ENCODE results near the gene PRDX6. TPM values are rescaled to one million over a fixed set of nuclear protein-coding genes. Genes with fewer than 3 reads are reported as not detected.

The PRDX6 gene
- total and polyA plus RNA-seq, 2 of the 4 experiments (the other 2 are of a cell fraction) = 373 to 426 TPM

- peak overlapping the region; percentile 59 for H2AK9ac ChIP-seq (replicated peaks; ENCODE audit: low read depth, low read length, poor library complexity)
- H3K27ac ChIP-seq (ENCODE audit: insufficient read depth, low read length) = peak overlapping the region; percentile 79
- intact Hi-C loops (cut with micrococcal nuclease) (loop anchor here (2.0 to 5.0 kb wide), 3 partner anchors 349 to 729 kb away; partner anchors contain the start of genes CENPL and DARS2), in situ Hi-C loops (cut with MboI; ENCODE audit: low sequenced_read_pairs) (no loop called here), dilution Hi-C loops (cut with HindIII; ENCODE audit: low sequenced_read_pairs, unreplicated experiment) (no loop called here)
- H4K8ac ChIP-seq (ENCODE audit: low read depth in 2 of 2, low read length in 2 of 2) = peak overlapping the region; percentile 38 to 70; a peak in 2 of 4 replicates
- peaks cover 23% of the 10 kb centered on the region; the same call in 1 of the 2 replicates for H4K20me1 ChIP-seq (ENCODE audit: insufficient read depth, low read length)
- H3K18ac ChIP-seq (ENCODE audit: low read depth, low read length) = peak overlapping the region; percentile 12
- peak overlapping the region; percentile 26; the same call in 1 of the 2 replicates for H2BK120ac ChIP-seq (ENCODE audit: low read depth, low read length)
- no peak for TF ChIP-seq USF2 (IDR thresholded peaks at IDR 0.05; ENCODE audit: low read depth, low read length)
- no peak for TF ChIP-seq POLR2A (IDR thresholded peaks at IDR 0.05; ENCODE audit: low read depth, low read length)
- TF ChIP-seq RCOR1 (IDR thresholded peaks at IDR 0.05; ENCODE audit: insufficient replicate concordance, low read length) = no peak
- no peak for TF ChIP-seq BHLHE40 (IDR thresholded peaks at IDR 0.05; ENCODE audit: low read depth, low read length)
- TF ChIP-seq CEBPB (IDR thresholded peaks at IDR 0.05; ENCODE audit: low read depth, low read length) = no peak
- TF ChIP-seq MAZ (IDR thresholded peaks at IDR 0.05; ENCODE audit: borderline replicate concordance, low read depth, low read length) = no peak
- no peak for TF ChIP-seq MXI1 (IDR thresholded peaks at IDR 0.05; ENCODE audit: borderline replicate concordance, low read depth, low read length)
- TF ChIP-seq ELK1 (IDR thresholded peaks at IDR 0.05; ENCODE audit: borderline replicate concordance, low read depth, low read length) = no peak
- TF ChIP-seq RAD21 (IDR thresholded peaks at IDR 0.05; ENCODE audit: low read length) = no peak
- no peak for TF ChIP-seq CTCF (conservative IDR thresholded peaks at IDR 0.05; ENCODE audit: low read depth, low read length)
- TF ChIP-seq FOS (IDR thresholded peaks at IDR 0.05; ENCODE audit: low read depth, low read length) = no peak
- TF ChIP-seq NFE2L2 (IDR thresholded peaks at IDR 0.05; ENCODE audit: low read depth, low read length) = no peak
- no peak for TF ChIP-seq RFX5 (IDR thresholded peaks at IDR 0.05; ENCODE audit: low read depth, low read length)
- TF ChIP-seq MAFK (IDR thresholded peaks at IDR 0.05; ENCODE audit: low read depth, low read length) = no peak
- H3K79me1 ChIP-seq (ENCODE audit: low read depth in 1 of 2, low read length in 2 of 2) = peaks cover 16 to 73% of the 10 kb centered on the region in 2 experiments
- H3K56ac ChIP-seq (ENCODE audit: extremely low read depth, insufficient read depth, low read length) = peak overlapping the region; percentile 54; the same call in 1 of the 2 replicates
- DNase-seq = no peak
- H3K4me1 ChIP-seq (ENCODE audit: control insufficient read depth, insufficient read depth, low read length) = peaks cover 16% of the 10 kb centered on the region
- peak overlapping the region; percentile 98 for H2AFZ ChIP-seq (replicated peaks; ENCODE audit: low read length, poor library complexity)
- H3K4ac ChIP-seq (ENCODE audit: low read depth, low read length) = peak overlapping the region; percentile 89
- peak overlapping the region; percentile 17; the same call in 1 of the 2 replicates for H4K5ac ChIP-seq (ENCODE audit: low read depth, low read length)
- peak overlapping the region; percentile 79 for H3K4me3 ChIP-seq (ENCODE audit: insufficient read depth, low read depth, low read length)
- POLR2A ChIA-PET (ENCODE audit: unreplicated experiment) = interaction anchor here (0.6 to 1.0 kb wide), 2 partner anchors 22 to 239 kb away, joined by 3 read pairs; partner anchors contain the start of gene KLHL20
- H2AK5ac ChIP-seq (ENCODE audit: low read depth, low read length) = peak overlapping the region; percentile 46; the same call in 1 of the 2 replicates
- H2BK15ac ChIP-seq (ENCODE audit: low read depth, low read length) = peak overlapping the region; percentile 34; the same call in 1 of the 3 replicates
- peaks cover 7% of the 10 kb centered on the region; the same call in 1 of the 2 replicates for H3K9me1 ChIP-seq (ENCODE audit: insufficient read depth, low read length)
- no peak for ATAC-seq (ENCODE audit: low read depth)
- CTCF ChIA-PET = interaction anchor here (1.0 kb wide), 1 partner anchor 47 kb away, joined by 4 read pairs; no protein-coding TSS in a partner anchor
- H3K23ac ChIP-seq (ENCODE audit: low read depth, low read length) = peak overlapping the region; percentile 93
- no peak overlapping the region; the same call in 1 of the 2 replicates for H4K91ac ChIP-seq (ENCODE audit: insufficient read depth, low read depth, low read length)
- H3K9ac ChIP-seq (ENCODE audit: low read depth, low read length) = peak overlapping the region; percentile 81
- H2BK20ac ChIP-seq (ENCODE audit: low read depth, low read length) = peak overlapping the region; percentile 9
- H2BK5ac ChIP-seq (ENCODE audit: low read depth, low read length, poor library complexity, severe bottlenecking) = peak overlapping the region; percentile 74
- peak overlapping the region; percentile 78 for H3K4me2 ChIP-seq (ENCODE audit: low read depth, low read length)
- WGBS, 2 experiments (ENCODE audit: extremely low coverage in 2 of 2, insufficient read length in 1 of 2) = no CpG with 5 or more reads among the region's 5 CpGs
- no peaks in the 10 kb centered on the region for H3K9me3 ChIP-seq (ENCODE audit: control insufficient read depth, insufficient read depth, low read length)
- BruUV-seq (replicated peaks) = no TSS peak
- no peaks in the 10 kb centered on the region for H3K27me3 ChIP-seq (ENCODE audit: control insufficient read depth, insufficient read depth, low read length)
- peaks cover 3% of the 10 kb centered on the region for H3K36me3 ChIP-seq (ENCODE audit: control insufficient read depth, insufficient read depth, low read length)
- H3K14ac ChIP-seq (replicated peaks; ENCODE audit: low read depth, low read length) = peak overlapping the region; percentile 34; the same call in 1 of the 2 replicates
Observed at GRCh38 chr1:173476197-173476664, 904 bp upstream of the PRDX6 start.

Data from IMR-90 (cell line).